Tibial nerve (tissue), 4 donors: ENCODE data around the gene FRMD4A. TPM values are rescaled to one million over a fixed set of nuclear protein-coding genes. Genes with fewer than 3 reads are reported as not detected.
"Not testable (repeated sequence)": the region's sequence is repeated elsewhere in the genome, so short reads cannot be mapped to it uniquely, and the experiment has no call there.

Experiments used
- DNase-seq, 2 donors: peaks; one replicate each; pipeline ENCODE4 v3.0.0-alpha.2; 2019; ENCODE audit warnings: low spot score in 2 of 2
- H3K27ac ChIP-seq, 4 donors: fragments of 200-600 bp; sonication (generic) in 3 of 4; one replicate each; pipeline ENCODE4 v1.5.1; 2017 to 2019; ENCODE audit warnings: mild to moderate bottlenecking in 1 of 4
- H3K27me3 ChIP-seq, 2 donors: fragments of 200-600 bp; sonication (generic) in 1 of 2; one replicate each; pipeline versions ENCODE4 v1.5.1 to v1.6.0; 2017 to 2019
- H3K36me3 ChIP-seq, 3 donors: fragments of 200-600 bp; sonication (generic); one replicate each; pipeline ENCODE4 v1.5.1; 2018 to 2019
- H3K4me1 ChIP-seq, 4 donors: fragments of 200-600 bp; sonication (generic) in 3 of 4; one replicate each; pipeline ENCODE4 v1.5.1; 2017 to 2019
- H3K4me3 ChIP-seq, 4 donors: fragments of 200-600 bp; sonication (generic) in 3 of 4; one replicate each; pipeline ENCODE4 v1.5.1; 2017 to 2019; ENCODE audit warnings: mild to moderate bottlenecking in 1 of 4, moderate library complexity in 1 of 4
- H3K9me3 ChIP-seq, 4 donors: fragments of 200-600 bp; sonication (generic) in 3 of 4; one replicate each; pipeline ENCODE4 v1.5.1; 2017 to 2019
- CTCF ChIP-seq, 5 experiments: fragments of 200-600 bp in 3 of 5; fragments of 450-650 bp in 2 of 5; sonication (generic) in 3 of 5; IDR thresholded peaks; one replicate each; pipeline ENCODE4 v1.5.1; 2016 to 2019; ENCODE audit warnings: antibody characterized with exemption in 5 of 5, mild to moderate bottlenecking in 3 of 5, moderate library complexity in 2 of 5
- EP300 ChIP-seq, 2 donors: sonication (generic); formaldehyde crosslinking; IDR thresholded peaks; one replicate each; pipeline ENCODE4 v1.6.1; 2017; ENCODE audit warnings: antibody characterized with exemption in 2 of 2, mild to moderate bottlenecking in 1 of 2
- POLR2A ChIP-seq, 2 donors: fragments of 450-650 bp; IDR thresholded peaks; one replicate each; pipeline ENCODE4 v1.6.1; 2017; ENCODE audit warnings: antibody characterized with exemption in 2 of 2, mild to moderate bottlenecking in 2 of 2, moderate library complexity in 2 of 2
- WGBS, 2 donors: methylation state at CpG; one replicate each; pipeline ENCODE4 v1.1.5; 2018; 5-methylcytosine and 5-hydroxymethylcytosine counted together
- total RNA-seq, 4 donors: library from RNA; depleted of rRNA; stranded (reverse); fragments of >200 nt; gene quantifications; one replicate each; pipeline ENCODE4 v1.1.0, GENCODE V29; 2016

The FRMD4A gene
- total RNA-seq, 4 donors from 2014 or later: 39.8 to 89.7 (median 53.9) TPM

GRCh38 chr10:13921941-13922340 lies 408.8 kb downstream of the FRMD4A start:
- Histone ChIP-seq H3K4me1 (peaks cover 0 to 41% (median 11%) of the 10 kb centered on the region in 4 donors), H3K4me3 (no peak overlapping the region), H3K9me3 (no peaks in the 10 kb centered on the region), H3K27me3 (no peaks in the 10 kb centered on the region), H3K36me3 (no peaks in the 10 kb centered on the region), H3K27ac (no peak overlapping the region)
- no peak for TF ChIP-seq CTCF (IDR thresholded peaks at IDR 0.05)
- TF ChIP-seq EP300 (IDR thresholded peaks at IDR 0.05): no peak
- no peak for TF ChIP-seq POLR2A (IDR thresholded peaks at IDR 0.05)
- 62 to 78% methylated on average over 3 of the region's 3 CpGs for WGBS, 2 donors
- DNase-seq: no peak

DNA sequence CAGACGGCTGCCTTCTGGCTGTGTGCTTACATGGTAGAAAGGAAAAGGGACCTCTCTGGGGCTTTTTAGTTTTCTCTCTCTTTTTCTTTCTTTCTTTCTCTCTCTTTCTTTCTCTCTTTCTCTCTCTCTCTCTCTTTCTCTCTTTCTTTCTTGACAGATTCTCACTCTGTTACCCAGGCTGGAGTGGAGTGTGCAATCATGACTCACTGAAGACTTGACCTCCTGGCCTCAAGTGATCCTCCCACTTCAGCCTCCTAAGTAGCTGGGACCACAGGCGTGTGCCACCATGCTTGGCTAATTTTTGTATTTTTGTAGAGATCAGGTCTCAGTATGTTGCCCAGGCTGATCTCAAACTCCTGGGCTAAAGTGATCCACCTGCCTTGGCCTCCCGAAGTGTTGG lies 409.6 kb downstream of the FRMD4A start:
- H3K27ac ChIP-seq, H3K9me3 ChIP-seq, H3K27me3 ChIP-seq, H3K4me3 ChIP-seq, H3K36me3 ChIP-seq, DNase-seq: not testable (repeated sequence)
- 63 to 82% methylated on average over 3 of the region's 3 CpGs for WGBS, 2 donors
- H3K4me1 ChIP-seq: peaks cover 0 to 37% (median 9%) of the 10 kb centered on the region in 4 donors

DNA sequence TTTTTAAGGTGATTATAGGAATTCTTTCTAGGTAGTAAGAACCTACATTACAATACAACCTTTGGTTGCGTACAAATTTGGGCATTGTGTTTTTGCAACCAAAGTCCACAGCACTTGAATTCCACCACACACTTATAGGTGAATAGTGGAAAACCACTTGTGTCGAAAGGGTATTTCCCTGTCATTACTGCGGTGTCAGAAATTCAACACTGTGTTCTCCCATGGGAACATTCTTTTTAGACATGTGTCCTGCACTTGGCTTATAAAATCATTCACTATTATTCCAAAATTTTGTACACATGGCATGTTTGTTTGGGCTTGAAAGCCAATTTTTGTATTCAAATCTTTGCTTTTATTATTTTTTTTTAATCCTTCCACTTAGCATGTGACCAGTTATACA lies 410.3 kb downstream of the FRMD4A start:
- no peaks in the 10 kb centered on the region for H3K36me3 ChIP-seq
- H3K4me1 ChIP-seq: peaks cover 0 to 40% (median 8%) of the 10 kb centered on the region in 4 donors
- WGBS, 2 donors: 31 to 57% methylated on average over 3 of the region's 3 CpGs
- H3K27ac ChIP-seq: no peak overlapping the region
- no peak for TF ChIP-seq CTCF (IDR thresholded peaks at IDR 0.05)
- no peak for TF ChIP-seq POLR2A (IDR thresholded peaks at IDR 0.05)
- TF ChIP-seq EP300 (IDR thresholded peaks at IDR 0.05): no peak
- no peaks in the 10 kb centered on the region for H3K9me3 ChIP-seq
- DNase-seq: no peak
- H3K27me3 ChIP-seq: no peaks in the 10 kb centered on the region
- H3K4me3 ChIP-seq: no peak overlapping the region

- TF ChIP-seq POLR2A (IDR thresholded peaks at IDR 0.05) (no peak), CTCF (IDR thresholded peaks at IDR 0.05) (no peak), EP300 (IDR thresholded peaks at IDR 0.05) (no peak)
- Histone ChIP-seq H3K36me3 (no peaks in the 10 kb centered on the region), H3K4me1 (peaks cover 0 to 40% (median 8%) of the 10 kb centered on the region in 4 donors), H3K9me3 (no peaks in the 10 kb centered on the region), H3K27ac (no peak overlapping the region), H3K27me3 (no peaks in the 10 kb centered on the region), H3K4me3 (no peak overlapping the region)
- WGBS, 2 donors: 52 to 77% methylated on average over 1 of the region's 1 CpG
- DNase-seq: no peak
These were observed 410.7 kb downstream of the FRMD4A start for GRCh38 chr10:13920031-13920430.

DNA sequence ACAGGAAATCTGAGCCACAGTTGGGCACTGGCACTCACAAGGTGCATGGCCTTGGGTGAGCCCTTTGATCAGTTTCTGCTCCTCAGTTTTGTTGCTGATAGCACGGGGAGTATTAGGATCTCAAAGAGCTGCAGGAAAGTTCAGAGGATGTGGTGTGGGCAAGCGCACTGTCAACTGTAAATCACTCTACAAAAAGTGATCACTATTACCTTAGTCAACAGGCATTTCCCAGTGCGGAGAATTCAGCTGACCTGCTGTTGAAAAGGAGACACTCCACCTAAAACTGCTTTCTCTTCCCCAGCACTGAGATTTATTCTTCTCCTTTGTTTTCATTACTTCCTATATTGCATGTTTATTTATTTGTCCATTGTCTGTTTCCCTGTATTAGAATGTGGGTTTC lies 412.9 kb downstream of the FRMD4A start:
- no peak for TF ChIP-seq POLR2A (IDR thresholded peaks at IDR 0.05)
- no peak for TF ChIP-seq EP300 (IDR thresholded peaks at IDR 0.05)
- no peak for TF ChIP-seq CTCF (IDR thresholded peaks at IDR 0.05)
- Histone ChIP-seq H3K36me3 (no peaks in the 10 kb centered on the region), H3K9me3 (no peaks in the 10 kb centered on the region), H3K4me3 (no peak overlapping the region), H3K27me3 (no peaks in the 10 kb centered on the region), H3K27ac (peak overlapping the region in 2 of 4 donors; percentile 9 to 45), H3K4me1 (peaks cover 0 to 45% (median 8%) of the 10 kb centered on the region in 4 donors)
- WGBS, 2 donors: 82 to 84% methylated on average over 3 of the region's 3 CpGs
- DNase-seq: no peak

DNA sequence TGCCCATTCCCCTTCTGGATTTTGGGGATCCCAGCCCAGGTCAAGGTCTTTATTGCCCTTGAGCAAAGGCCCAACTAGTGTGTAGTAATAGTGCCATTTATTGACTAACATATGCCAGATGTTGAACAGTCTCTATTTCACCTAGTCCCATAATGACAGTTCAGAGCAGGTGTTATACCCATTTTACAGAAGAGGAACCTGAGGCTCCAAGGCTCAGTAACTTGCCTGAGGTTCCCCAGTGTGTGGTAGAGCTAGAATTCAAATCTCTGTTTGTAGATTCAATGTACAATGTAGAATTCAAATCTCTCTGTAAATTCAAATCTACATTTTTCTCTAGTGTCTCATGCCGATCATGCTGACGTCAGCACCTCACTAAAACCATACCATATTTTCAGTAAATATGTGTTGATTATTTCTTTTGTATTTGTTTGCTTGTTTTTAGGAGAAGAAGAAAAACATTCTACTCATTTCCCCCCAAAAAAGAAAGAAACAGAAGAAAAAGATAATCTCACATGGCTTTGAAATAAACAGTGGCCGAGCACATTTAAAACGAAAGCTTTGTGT lies 414.3 kb downstream of the FRMD4A start:
- Histone ChIP-seq H3K9me3 (no peaks in the 10 kb centered on the region), H3K4me3 (no peak overlapping the region), H3K36me3 (no peaks in the 10 kb centered on the region), H3K27me3 (no peaks in the 10 kb centered on the region), H3K4me1 (peaks cover 0 to 53% (median 6%) of the 10 kb centered on the region in 4 donors), H3K27ac (peak overlapping the region; percentile 28 to 75 (median 46))
- no peak for DNase-seq
- TF ChIP-seq POLR2A (IDR thresholded peaks at IDR 0.05): no peak
- no peak for TF ChIP-seq EP300 (IDR thresholded peaks at IDR 0.05)
- no peak for TF ChIP-seq CTCF (IDR thresholded peaks at IDR 0.05)
- WGBS, 2 donors: 49 to 55% methylated on average over 4 of the region's 4 CpGs
